ENCODE data around the gene RTEL1. TPM values are rescaled to one million over a fixed set of nuclear protein-coding genes. Genes with fewer than 3 reads are reported as not detected.
"Not testable (repeated sequence)": the region's sequence is repeated elsewhere in the genome, so short reads cannot be mapped to it uniquely, and the experiment has no call there.

The RTEL1 gene
- total and polyA plus RNA-seq, 9 donors: 8.4 to 13.3 (median 10.7) TPM

- Histone ChIP-seq H3K27me3 (ENCODE audit: control insufficient read depth, insufficient read depth, low read length) (peaks cover 3% of the 10 kb centered on the region), H3K9me3 (replicated peaks; ENCODE audit: control insufficient read depth, low read depth, low read length) (no peaks in the 10 kb centered on the region), H3K4me3 (ENCODE audit: low read length) (peak overlapping the region; percentile 54), H3K4me1 (ENCODE audit: control insufficient read depth, insufficient read depth, low read length) (peaks cover 18% of the 10 kb centered on the region), H3K36me3 (ENCODE audit: control insufficient read depth, insufficient read depth, low read length) (no peaks in the 10 kb centered on the region), H3K27ac (ENCODE audit: low read length) (no peak overlapping the region)
- DNase-seq: peak; percentile 54
- WGBS (ENCODE audit: insufficient coverage): under 1% methylated on average over 74 of the region's 91 CpGs
Measured at GRCh38 chr20:63652192-63652980, 5.7 kb upstream of the RTEL1 start.

DNA sequence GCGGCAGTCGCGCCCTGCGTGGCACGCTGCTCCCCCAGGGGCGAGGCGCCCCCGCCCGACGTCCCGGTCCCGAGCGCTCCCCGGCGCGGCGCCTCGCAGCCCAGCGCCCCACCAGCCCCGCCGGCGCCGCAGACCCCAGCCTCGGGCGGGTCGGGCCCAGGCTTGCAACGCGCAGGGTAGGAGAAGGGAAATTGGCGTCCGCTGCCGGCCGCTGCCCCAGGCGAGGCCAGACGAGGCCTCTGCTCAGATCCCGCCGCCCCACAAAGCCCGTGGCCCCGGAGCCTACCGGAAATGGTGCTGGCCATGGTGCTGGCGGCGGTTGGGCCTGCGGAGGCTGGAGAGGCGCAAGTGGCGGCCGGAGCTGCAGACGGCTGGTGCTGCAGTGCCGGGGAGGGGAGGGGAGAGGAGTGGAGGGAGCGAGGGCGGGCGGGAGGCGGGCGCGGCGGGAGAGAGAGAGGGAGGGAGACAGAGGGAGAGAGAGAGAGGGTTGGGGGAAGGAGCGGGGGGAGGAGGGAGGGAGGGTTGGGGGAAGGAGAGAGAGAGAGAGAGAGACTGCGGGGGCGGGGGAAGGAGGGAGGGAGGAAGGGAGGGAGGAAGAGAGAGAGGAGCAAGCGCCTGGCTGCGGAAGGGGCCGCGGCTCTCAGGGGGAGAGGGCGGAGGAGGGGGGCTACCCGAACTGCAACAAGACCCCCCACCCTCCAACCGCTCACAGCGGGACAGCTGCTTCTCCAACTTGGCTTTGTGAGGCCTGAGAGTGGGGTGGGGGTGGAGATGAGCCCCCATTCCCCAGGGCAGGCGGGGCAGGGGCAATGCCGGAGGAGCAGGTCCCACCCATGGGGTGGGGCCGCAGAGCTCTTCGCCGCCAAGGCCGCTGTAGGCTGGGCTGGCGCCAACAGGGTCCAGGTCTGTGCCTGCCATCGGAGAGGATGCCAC is 4.8 kb upstream of the RTEL1 start, which contains the start of gene STMN3:
Gene STMN3 (minus strand): TSS at position 384 of the 933 bp plus-strand sequence. CDS start 79 bp downstream, at position 305.
- peak; percentile 96 for DNase-seq
- peaks cover 3% of the 10 kb centered on the region for H3K27me3 ChIP-seq (ENCODE audit: control insufficient read depth, insufficient read depth, low read length)
- no peaks in the 10 kb centered on the region for H3K36me3 ChIP-seq (ENCODE audit: control insufficient read depth, insufficient read depth, low read length)
- no peaks in the 10 kb centered on the region for H3K9me3 ChIP-seq (replicated peaks; ENCODE audit: control insufficient read depth, low read depth, low read length)
- H3K27ac ChIP-seq (ENCODE audit: low read length): peak within 1 kb of the TSS; percentile 67
- peak within 1 kb of the TSS; percentile 57 for H3K4me3 ChIP-seq (ENCODE audit: low read length)
- under 1% methylated on average over 51 of the region's 73 CpGs for WGBS (ENCODE audit: insufficient coverage)
- H3K4me1 ChIP-seq (ENCODE audit: control insufficient read depth, insufficient read depth, low read length): peaks cover 24% of the 10 kb centered on the region

DNA sequence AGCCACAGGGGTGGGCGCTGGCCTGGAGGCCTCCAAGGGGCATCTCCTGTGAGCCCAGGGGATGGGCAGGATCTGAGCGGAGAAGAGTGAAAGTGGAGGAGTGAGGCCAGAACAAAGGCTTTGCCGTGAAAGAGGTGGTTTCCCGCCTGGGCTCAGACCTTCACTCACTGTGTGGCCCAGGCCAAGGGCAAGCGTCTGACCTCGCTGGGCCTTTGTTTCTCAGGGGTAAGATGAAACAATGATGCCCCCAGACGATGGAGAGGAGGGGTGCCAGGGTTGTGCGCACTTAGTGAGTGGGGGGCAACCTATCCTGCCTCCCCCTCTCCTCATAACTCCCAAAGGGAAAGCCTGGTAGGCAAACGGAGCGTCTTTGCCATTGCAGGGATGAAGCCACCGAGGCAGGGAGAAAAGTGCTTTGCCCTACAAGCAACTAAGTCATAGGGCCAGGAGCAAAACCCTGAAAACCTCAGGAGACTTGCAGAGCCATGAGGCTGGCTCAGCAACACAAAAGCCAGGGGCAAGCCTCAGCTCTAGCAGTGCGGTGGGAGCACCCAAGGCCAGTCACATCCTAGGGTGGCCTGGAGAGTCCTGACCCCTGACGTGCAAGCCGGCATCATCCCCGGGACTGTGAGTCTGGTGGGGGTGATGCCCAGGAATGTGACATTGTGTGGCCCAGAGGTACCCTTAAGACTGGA is 4.0 kb upstream of the RTEL1 start:
- Histone ChIP-seq H3K27ac (ENCODE audit: low read length) (peak overlapping the region; percentile 67), H3K4me1 (ENCODE audit: control insufficient read depth, insufficient read depth, low read length) (peaks cover 28% of the 10 kb centered on the region), H3K4me3 (ENCODE audit: low read length) (peak overlapping the region; percentile 49), H3K36me3 (ENCODE audit: control insufficient read depth, insufficient read depth, low read length) (no peaks in the 10 kb centered on the region), H3K9me3 (replicated peaks; ENCODE audit: control insufficient read depth, low read depth, low read length) (no peaks in the 10 kb centered on the region), H3K27me3 (ENCODE audit: control insufficient read depth, insufficient read depth, low read length) (peaks cover 3% of the 10 kb centered on the region)
- DNase-seq: no peak
- 61% methylated on average over 5 of the region's 15 CpGs for WGBS (ENCODE audit: insufficient coverage)

DNA sequence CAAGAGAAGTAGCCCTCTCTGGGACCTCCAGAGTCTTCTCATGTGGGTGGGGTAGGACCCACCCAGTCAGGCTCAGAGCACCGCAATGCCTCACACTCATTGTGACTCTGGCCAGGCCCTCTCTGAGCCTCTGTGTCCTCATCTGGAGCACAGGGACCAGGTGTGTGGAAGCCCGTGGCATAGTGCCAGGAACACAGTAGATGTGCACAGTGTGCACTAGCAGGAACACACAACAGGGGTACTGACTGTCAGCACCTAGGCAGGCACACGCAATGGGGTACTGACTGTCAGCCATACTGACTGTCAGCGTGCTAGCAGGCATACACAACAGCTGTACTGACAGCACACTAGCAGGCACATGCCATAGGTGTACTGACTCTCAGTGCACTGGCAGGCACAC is 2.9 kb upstream of the RTEL1 start:
- H3K27ac ChIP-seq (ENCODE audit: low read length): no peak overlapping the region
- WGBS (ENCODE audit: insufficient coverage): 67% methylated on average over 4 of the region's 4 CpGs
- H3K4me1 ChIP-seq (ENCODE audit: control insufficient read depth, insufficient read depth, low read length): peaks cover 33% of the 10 kb centered on the region
- peaks cover 3% of the 10 kb centered on the region for H3K27me3 ChIP-seq (ENCODE audit: control insufficient read depth, insufficient read depth, low read length)
- H3K36me3 ChIP-seq (ENCODE audit: control insufficient read depth, insufficient read depth, low read length): no peaks in the 10 kb centered on the region
- no peak overlapping the region for H3K4me3 ChIP-seq (ENCODE audit: low read length)
- DNase-seq: no peak
- no peaks in the 10 kb centered on the region for H3K9me3 ChIP-seq (replicated peaks; ENCODE audit: control insufficient read depth, low read depth, low read length)

- WGBS (ENCODE audit: insufficient coverage): 86% methylated on average over 1 of the region's 3 CpGs
- H3K27ac ChIP-seq (ENCODE audit: low read length): no peak overlapping the region
- peaks cover 33% of the 10 kb centered on the region for H3K4me1 ChIP-seq (ENCODE audit: control insufficient read depth, insufficient read depth, low read length)
- H3K9me3 ChIP-seq (replicated peaks; ENCODE audit: control insufficient read depth, low read depth, low read length): no peaks in the 10 kb centered on the region
- DNase-seq: no peak
- peaks cover 9% of the 10 kb centered on the region for H3K36me3 ChIP-seq (ENCODE audit: control insufficient read depth, insufficient read depth, low read length)
- no peak overlapping the region for H3K4me3 ChIP-seq (ENCODE audit: low read length)
- H3K27me3 ChIP-seq (ENCODE audit: control insufficient read depth, insufficient read depth, low read length): peaks cover 3% of the 10 kb centered on the region
Measured at GRCh38 chr20:63656451-63656850, 1.7 kb upstream of the RTEL1 start.

- Histone ChIP-seq H3K27me3 (ENCODE audit: control insufficient read depth, insufficient read depth, low read length) (no peaks in the 10 kb centered on the region), H3K9me3 (replicated peaks; ENCODE audit: control insufficient read depth, low read depth, low read length) (no peaks in the 10 kb centered on the region), H3K4me3 (ENCODE audit: low read length) (peak overlapping the region; percentile 79), H3K36me3 (ENCODE audit: control insufficient read depth, insufficient read depth, low read length) (peaks cover 17% of the 10 kb centered on the region), H3K4me1 (ENCODE audit: control insufficient read depth, insufficient read depth, low read length) (peaks cover 27% of the 10 kb centered on the region), H3K27ac (ENCODE audit: low read length) (peak overlapping the region; percentile 90)
- 29% methylated on average over 26 of the region's 31 CpGs for WGBS (ENCODE audit: insufficient coverage)
- peak; percentile 26 for DNase-seq
Measured at GRCh38 chr20:63657260-63657936, 714 bp upstream of the RTEL1 start.

GRCh38 chr20:63658749-63659187 is 656 bp downstream of the RTEL1 start:
- Histone ChIP-seq H3K4me1 (ENCODE audit: control insufficient read depth, insufficient read depth, low read length) (peaks cover 24% of the 10 kb centered on the region), H3K27me3 (ENCODE audit: control insufficient read depth, insufficient read depth, low read length) (no peaks in the 10 kb centered on the region), H3K36me3 (ENCODE audit: control insufficient read depth, insufficient read depth, low read length) (peaks cover 31% of the 10 kb centered on the region), H3K27ac (ENCODE audit: low read length) (peak overlapping the region; percentile 90), H3K4me3 (ENCODE audit: low read length) (peak overlapping the region; percentile 79), H3K9me3 (replicated peaks; ENCODE audit: control insufficient read depth, low read depth, low read length) (no peaks in the 10 kb centered on the region)
- 1% methylated on average over 24 of the region's 25 CpGs for WGBS (ENCODE audit: insufficient coverage)
- peak; percentile 68 for DNase-seq

DNA sequence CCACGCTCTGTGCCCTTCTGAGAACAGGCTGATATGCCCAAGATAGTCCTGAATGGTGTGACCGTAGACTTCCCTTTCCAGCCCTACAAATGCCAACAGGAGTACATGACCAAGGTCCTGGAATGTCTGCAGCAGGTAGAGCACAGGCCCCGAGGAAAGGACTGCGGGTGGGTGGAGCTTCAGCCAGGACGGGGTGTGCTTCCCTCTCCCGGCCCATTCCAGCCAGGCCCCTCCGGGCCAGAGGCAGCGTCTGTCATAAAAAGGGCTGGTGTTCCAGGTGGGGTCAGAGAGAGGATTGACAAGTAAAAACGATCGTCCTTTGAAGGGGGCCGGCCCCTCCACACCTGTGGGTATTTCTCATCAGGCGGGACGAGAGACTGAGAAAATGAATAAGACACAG is 1.3 kb downstream of the RTEL1 start:
- no peak for DNase-seq
- peaks cover 19% of the 10 kb centered on the region for H3K4me1 ChIP-seq (ENCODE audit: control insufficient read depth, insufficient read depth, low read length)
- H3K4me3 ChIP-seq (ENCODE audit: low read length): peak overlapping the region; percentile 79
- H3K27me3 ChIP-seq (ENCODE audit: control insufficient read depth, insufficient read depth, low read length): no peaks in the 10 kb centered on the region
- WGBS (ENCODE audit: insufficient coverage): 61% methylated on average over 8 of the region's 13 CpGs
- H3K9me3 ChIP-seq (replicated peaks; ENCODE audit: control insufficient read depth, low read depth, low read length): no peaks in the 10 kb centered on the region
- H3K27ac ChIP-seq (ENCODE audit: low read length): no peak overlapping the region
- peaks cover 37% of the 10 kb centered on the region for H3K36me3 ChIP-seq (ENCODE audit: control insufficient read depth, insufficient read depth, low read length)

- 94% methylated on average over 7 of the region's 10 CpGs for WGBS (ENCODE audit: insufficient coverage)
Measured at GRCh38 chr20:63660174-63660573, 2.1 kb downstream of the RTEL1 start.

More at GRCh38 chr20:63660174-63660573, 2.1 kb downstream of the RTEL1 start:
- Histone ChIP-seq H3K36me3 (ENCODE audit: control insufficient read depth, insufficient read depth, low read length) (peaks cover 45% of the 10 kb centered on the region), H3K4me1 (ENCODE audit: control insufficient read depth, insufficient read depth, low read length) (peaks cover 19% of the 10 kb centered on the region)
- not testable (repeated sequence) for H3K4me3 ChIP-seq (ENCODE audit: low read length); H3K27ac ChIP-seq (ENCODE audit: low read length); H3K27me3 ChIP-seq (ENCODE audit: control insufficient read depth, insufficient read depth, low read length); DNase-seq; H3K9me3 ChIP-seq (replicated peaks; ENCODE audit: control insufficient read depth, low read depth, low read length)
